ENCODE results near the gene CYP11A1. TPM values are rescaled to one million over a fixed set of nuclear protein-coding genes. Genes with fewer than 3 reads are reported as not detected.

CYP11A1 gene
- total and polyA plus RNA-seq, 3 donors from 2014 or later = 74.3 to 76.4 (median 76.2) TPM

- intact Hi-C loops (cut with DNase I; ENCODE audit: low total_unique reads) = no loop called here
- no peaks in the 10 kb centered on the region for H3K36me3 ChIP-seq (ENCODE audit: low read depth, missing control alignments)
- no peak overlapping the region for H3K4me3 ChIP-seq
- H3K9me3 ChIP-seq = no peaks in the 10 kb centered on the region
- H3K27ac ChIP-seq = no peak overlapping the region
- no peaks in the 10 kb centered on the region for H3K4me1 ChIP-seq
- H3K27me3 ChIP-seq = no peaks in the 10 kb centered on the region
- no peak for TF ChIP-seq POLR2A (IDR thresholded peaks at IDR 0.05)
- no peak for DNase-seq
- 85 to 93% methylated on average over 8 to 9 of the region's 9 CpGs for WGBS, 2 donors
These were observed 31.1 kb downstream of the CYP11A1 start for GRCh38 chr15:74336061-74337005.

GRCh38 chr15:74335396-74335795, 32.0 kb downstream of the CYP11A1 start:
- WGBS, 2 donors = 81 to 88% methylated on average over 8 of the region's 8 CpGs
- no peak for TF ChIP-seq POLR2A (IDR thresholded peaks at IDR 0.05)
- TF ChIP-seq CTCF (IDR thresholded peaks at IDR 0.05) = no peak
- DNase-seq = no peak

GRCh38 chr15:74334127-74334526, 33.3 kb downstream of the CYP11A1 start:
- no peak overlapping the region for H3K27ac ChIP-seq
- no peak overlapping the region for H3K4me3 ChIP-seq
- intact Hi-C loops (cut with DNase I; ENCODE audit: low total_unique reads) = no loop called here
- DNase-seq = no peak
- 89 to 100% methylated on average over 1 of the region's 1 CpG for WGBS, 2 donors
- H3K27me3 ChIP-seq = no peaks in the 10 kb centered on the region
- no peaks in the 10 kb centered on the region for H3K36me3 ChIP-seq (ENCODE audit: low read depth, missing control alignments)
- H3K4me1 ChIP-seq = no peaks in the 10 kb centered on the region
- no peaks in the 10 kb centered on the region for H3K9me3 ChIP-seq
- TF ChIP-seq CTCF (IDR thresholded peaks at IDR 0.05) = no peak
- no peak for TF ChIP-seq POLR2A (IDR thresholded peaks at IDR 0.05)

More at GRCh38 chr15:74335396-74335795, 32.0 kb downstream of the CYP11A1 start:
- no peak overlapping the region for H3K4me3 ChIP-seq
- H3K4me1 ChIP-seq = no peaks in the 10 kb centered on the region
- H3K27ac ChIP-seq = no peak overlapping the region
- H3K9me3 ChIP-seq = no peaks in the 10 kb centered on the region
- intact Hi-C loops (cut with DNase I; ENCODE audit: low total_unique reads) = no loop called here
- H3K27me3 ChIP-seq = no peaks in the 10 kb centered on the region
- H3K36me3 ChIP-seq (ENCODE audit: low read depth, missing control alignments) = no peaks in the 10 kb centered on the region

GRCh38 chr15:74333662-74334061, 33.8 kb downstream of the CYP11A1 start:
- WGBS, 2 donors = 90% methylated on average over 5 of the region's 5 CpGs
- no peak for TF ChIP-seq CTCF (IDR thresholded peaks at IDR 0.05)
- Histone ChIP-seq H3K4me1 (peaks cover 2% of the 10 kb centered on the region), H3K36me3 (ENCODE audit: low read depth, missing control alignments) (no peaks in the 10 kb centered on the region), H3K4me3 (no peak overlapping the region), H3K27me3 (no peaks in the 10 kb centered on the region), H3K9me3 (no peaks in the 10 kb centered on the region), H3K27ac (no peak overlapping the region)
- DNase-seq = no peak
- intact Hi-C loops (cut with DNase I; ENCODE audit: low total_unique reads) = no loop called here

GRCh38 chr15:74333093-74333492, 34.4 kb downstream of the CYP11A1 start:
- no peak for DNase-seq
- Histone ChIP-seq H3K36me3 (ENCODE audit: low read depth, missing control alignments) (no peaks in the 10 kb centered on the region), H3K4me3 (no peak overlapping the region), H3K4me1 (peaks cover 8% of the 10 kb centered on the region), H3K27ac (no peak overlapping the region), H3K9me3 (no peaks in the 10 kb centered on the region), H3K27me3 (no peaks in the 10 kb centered on the region)
- intact Hi-C loops (cut with DNase I; ENCODE audit: low total_unique reads) = no loop called here
- no peak for TF ChIP-seq POLR2A (IDR thresholded peaks at IDR 0.05)
- TF ChIP-seq CTCF (IDR thresholded peaks at IDR 0.05) = no peak
- WGBS, 2 donors = 99 to 100% methylated on average over 2 to 5 of the region's 5 CpGs

Data from testis (tissue), 3 donors.